GM18508 (cell line): Measurements from ENCODE around the gene GEMIN5.

Experiments
- ATAC-seq: cut with Tn5 transposase; IDR thresholded peaks from one replicate; pipeline ENCODE4 v1.9.1; 2021; ENCODE audit warnings: moderate number of reproducible peaks; ENCODE audit not compliant: insufficient read depth, unreplicated experiment

GEMIN5 gene

DNA sequence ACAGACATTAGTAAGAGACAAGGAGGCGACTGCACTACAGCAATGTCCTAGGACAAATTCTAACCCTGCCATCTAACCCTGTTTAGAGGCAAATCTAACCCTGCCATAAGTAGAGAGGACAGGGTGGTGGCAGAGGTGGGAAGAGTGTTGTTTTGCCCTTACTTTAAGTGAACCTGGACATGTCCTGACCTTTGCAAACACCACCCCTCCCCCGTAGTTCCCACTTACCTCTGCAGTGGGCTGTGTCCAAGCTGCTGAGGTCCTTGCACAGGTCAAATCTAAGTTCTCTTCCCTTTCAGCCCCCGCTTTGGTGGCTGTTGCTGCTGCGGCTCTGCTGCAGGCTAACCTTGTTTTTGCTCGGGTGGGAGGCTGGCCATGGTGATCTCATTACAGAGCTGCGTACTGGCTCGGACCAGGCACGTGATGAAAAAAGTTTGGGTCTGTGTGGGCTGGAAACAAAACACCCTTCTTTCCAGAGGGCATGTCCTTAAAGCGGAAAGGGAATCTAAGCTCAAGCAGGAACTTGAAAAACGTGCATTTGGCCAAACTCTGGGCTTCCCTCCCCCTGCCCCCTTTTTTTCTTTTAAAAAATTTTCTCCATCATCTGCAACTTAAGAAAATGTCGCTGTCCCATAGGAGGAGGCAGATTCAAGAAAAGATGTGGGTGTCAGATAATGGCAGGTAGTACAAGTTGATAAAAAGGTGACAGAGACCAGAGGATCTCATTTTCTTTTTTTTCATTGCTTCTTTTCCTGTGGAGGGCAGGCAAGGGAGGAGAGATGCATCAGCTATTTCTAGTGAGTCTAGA is 87.6 kb downstream of the GEMIN5 start, which contains the start of gene FAXDC2:
TSS of gene FAXDC2 (minus strand) at position 349 of the 808 bp plus-strand sequence. CDS start 12,425 bp downstream, outside the sequence.
- no peak for ATAC-seq

DNA sequence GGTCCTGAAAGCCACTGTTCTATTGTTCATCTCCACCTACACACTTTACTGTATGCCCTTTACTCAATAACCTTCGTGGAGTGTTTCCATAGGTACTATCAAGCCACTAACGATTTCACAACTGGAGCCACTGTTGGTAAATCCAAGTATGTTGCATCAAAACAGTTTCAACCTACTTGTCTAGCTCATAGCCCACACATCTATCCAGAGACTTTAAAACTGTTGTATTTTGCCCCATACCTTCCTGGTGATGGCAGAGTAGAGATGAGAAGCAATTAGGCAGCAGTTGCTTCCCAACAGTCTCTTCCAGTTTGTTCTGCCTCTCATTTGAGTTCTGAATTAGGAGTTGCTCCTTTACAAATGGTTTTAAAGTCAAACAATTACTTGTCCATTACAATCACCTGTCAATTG is 88.2 kb downstream of the GEMIN5 start:
- ATAC-seq = no peak

DNA sequence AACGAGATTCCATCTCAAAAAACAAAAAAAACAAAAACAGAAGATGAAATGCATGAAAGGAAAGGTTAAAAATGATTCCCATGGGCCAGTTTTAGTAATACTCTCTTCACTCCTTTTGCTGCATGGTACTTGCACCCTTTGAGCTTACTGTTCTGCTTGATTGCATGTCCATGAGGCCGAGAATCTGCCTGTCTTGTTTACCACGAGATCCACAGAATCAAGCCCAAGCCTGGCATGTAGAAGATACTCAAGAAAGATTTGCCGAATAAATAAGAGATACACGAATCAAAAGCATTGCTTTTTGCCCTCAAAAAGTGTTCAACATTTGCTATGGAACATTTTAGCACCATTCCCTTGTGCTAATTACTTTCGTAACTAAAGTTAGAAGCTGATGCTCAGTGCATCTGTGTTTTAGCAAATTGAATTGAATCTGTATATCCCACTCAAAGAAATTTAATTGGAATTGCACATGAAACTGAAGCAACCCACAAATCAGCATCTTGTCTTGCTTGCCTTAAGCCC is 88.7 kb downstream of the GEMIN5 start:
- no peak for ATAC-seq

DNA sequence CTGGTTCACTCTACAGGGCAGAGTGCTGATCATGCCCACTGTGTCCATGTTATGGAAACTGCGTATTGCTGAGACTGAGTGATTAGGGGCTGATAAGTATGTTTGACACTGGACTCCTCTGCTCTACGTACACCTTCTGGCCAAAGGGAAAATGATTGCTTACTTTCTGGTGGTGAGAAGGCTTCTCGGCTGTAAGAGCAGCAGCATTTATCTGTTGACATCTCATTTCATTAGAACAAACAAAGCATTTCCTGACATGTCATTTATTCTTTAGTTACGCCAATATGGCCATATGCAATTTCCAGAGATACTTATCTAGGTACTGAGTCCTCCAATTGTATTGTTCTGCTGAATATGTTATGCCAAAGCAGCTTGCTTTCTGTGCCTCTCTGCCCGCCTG is 93.2 kb downstream of the GEMIN5 start:
- ATAC-seq = no peak

DNA sequence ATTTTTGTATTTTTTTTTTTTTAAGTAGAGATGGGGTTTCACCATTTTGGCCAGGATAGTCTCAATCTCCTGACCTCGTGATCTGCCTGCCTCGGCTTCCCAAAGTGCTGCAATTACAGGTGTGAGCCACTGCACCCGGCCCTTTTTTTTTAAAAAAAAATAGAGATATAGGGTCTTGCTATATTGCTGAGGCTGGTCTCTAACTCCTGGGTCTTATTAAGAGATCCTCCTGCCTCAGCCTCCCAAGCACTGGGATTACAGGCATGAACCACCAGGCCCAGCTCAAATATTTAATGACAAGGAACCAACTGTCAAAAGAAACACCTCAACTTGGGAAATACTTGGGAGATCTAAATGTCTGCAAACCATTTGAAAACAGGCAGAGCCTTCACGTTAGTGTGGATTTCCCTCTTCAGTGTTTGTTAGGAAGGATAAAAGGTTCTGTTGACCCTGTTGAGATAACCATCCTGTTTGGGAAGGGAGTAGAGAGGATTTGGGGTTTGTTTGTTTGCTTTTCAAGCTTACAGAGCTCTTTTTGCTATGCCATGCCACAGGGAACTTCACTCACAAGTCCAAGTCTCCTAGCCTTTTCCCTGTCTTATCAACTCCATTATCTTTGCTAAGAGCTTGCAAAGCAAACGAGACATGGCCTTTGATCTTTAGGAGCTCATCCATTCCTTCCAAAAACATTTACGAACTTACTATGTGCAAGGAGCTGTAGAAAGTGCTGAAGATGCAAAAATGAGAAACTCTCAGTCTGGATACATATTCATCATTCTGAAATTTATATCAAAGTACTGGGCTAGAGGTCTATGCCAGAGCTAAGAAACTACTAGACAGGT is 95.1 kb downstream of the GEMIN5 start:
- no peak for ATAC-seq

DNA sequence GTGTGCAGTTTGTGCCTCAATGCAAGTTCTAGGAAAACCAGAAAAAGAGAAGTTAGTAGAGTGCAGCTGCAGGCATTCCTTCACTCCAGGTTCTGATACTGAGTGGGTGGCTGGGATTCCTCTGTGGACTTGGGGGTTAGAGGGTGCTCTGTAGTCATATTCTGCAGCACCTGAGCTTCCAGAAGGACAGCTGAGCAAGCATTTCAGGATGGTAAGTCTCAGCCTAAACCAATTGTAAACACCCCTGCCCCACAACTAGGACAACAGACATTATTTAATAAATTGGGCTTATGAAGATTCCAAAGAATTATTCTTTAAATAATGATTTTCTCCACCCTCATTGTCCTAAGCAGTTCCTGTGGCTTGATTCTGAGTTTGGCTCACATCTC is 96.7 kb downstream of the GEMIN5 start:
- no peak for ATAC-seq

DNA sequence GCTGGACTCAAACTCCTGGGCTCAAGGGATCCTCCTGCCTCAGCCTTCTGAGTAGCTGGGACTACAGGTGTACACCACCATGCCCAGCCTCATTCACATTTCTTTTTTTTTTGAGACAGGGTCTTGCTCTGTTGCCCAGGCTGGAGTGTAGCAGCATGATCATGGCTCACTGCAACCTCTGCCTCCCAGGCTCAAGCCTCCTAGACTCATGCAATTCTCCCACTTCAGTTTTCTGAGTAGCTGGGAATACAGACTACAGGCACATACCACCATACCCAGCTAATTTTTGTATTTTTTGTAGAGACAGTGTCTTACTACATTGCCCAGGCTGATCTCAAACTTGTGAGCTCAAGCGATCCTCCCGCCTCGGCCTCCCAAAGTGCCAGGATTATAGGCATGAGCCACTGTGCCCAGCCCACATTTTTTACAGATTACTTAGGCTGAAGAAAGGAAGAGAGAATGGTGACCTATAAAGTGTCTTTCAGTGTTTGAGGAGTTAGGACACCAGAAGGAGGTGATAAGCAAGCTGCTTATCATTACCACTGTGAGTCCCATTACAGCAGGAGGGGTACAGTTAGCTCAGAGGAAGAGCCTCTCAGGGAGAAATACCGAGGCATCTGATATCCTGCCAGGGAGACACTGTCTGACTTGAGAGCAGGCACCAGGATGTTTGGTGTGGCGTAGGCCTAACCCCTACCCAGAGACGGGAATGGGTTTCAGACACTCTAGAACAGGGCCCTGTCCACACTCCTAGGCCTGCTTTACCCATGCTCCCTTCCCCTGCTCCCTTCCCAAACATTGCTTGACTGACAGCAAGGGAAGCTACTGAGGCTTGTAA is 97.4 kb downstream of the GEMIN5 start:
- no peak for ATAC-seq
